Stimulated activated CD4-positive, alpha-beta T cell treated with anti-CD3 and anti-CD28 coated beads, Interleukin-12 subunit alpha, Interleukin-12 subunit beta, amount 100 ng/mL, for 48 hours (primary cell): ENCODE measurements around the gene C12orf60.

Experiments
- DNase-seq, 3 donors: peaks; one replicate each; pipeline ENCODE4 v3.0.0-alpha.2; 2020; ENCODE audit warnings: low read depth in 2 of 3, low spot score in 1 of 3

C12orf60 gene

DNA sequence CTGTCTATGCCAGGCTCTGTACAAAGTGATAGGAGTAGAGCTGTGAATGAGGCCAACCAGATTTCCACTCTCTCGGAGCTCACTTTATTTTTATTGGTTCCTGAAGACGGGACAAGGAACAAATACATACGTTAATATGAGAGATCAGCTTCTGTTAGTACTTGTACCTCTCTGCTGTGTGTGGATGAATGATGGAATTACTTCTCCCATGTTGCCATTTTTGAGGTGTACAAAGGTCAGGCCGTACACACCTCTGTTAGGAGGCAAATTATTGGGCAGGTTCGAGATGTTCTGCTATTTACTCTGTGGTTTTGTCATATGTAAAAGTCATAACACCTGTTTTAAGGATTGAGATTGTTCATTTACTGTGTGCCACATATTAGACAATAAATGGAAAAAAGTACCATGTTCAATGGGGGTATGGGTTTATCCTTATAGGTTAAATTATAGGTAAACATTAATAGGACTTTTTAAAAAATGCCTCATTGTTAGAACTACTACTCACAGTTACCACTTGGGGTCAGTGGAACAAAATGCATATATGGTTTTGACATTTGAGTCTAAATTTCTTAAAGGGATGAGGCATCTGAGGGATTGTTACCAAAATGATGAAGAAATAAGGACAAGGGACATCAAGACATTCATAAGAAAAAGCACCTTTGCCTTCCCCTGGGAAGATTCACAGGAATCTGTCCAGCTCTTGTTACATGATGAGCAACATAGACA is 27.1 kb upstream of the C12orf60 start:
- no peak for DNase-seq

DNA sequence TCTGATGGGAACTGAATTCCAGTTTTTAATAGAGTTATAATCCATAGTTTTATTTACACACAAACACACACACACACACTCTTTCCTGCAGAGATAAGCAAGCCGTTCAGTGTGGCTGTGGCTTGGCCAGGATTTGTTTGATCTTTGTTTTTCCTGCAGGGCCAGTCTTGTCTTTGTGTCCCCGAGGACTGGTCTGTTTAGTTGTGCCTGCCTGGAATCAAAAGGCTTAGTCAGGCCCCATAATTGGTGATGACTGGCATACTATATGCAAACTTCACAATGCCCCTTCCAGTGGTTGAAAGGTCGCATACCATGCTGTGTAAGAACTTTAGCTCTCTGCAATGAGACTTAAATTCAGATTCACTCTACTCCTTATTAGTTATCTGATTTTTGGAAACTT is 26.2 kb upstream of the C12orf60 start:
- DNase-seq = no peak

DNA sequence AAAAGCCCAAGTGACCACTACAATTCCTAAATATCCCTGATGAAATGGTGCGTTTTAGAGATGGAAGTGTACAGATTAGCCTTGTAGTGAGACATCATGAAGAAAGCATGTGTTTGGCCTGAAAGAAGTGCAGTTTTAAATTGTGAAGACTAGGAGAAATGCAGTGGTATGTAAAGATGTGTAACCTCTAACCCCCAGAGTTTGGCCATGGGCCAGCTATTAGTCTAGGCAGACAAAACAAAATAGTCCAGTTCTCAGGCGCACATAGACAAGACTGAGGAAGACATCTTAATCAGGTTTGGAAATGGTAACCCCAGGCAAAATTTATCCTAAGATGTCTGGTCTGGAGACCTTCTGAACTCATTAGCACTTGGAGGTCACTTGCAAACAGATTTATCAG is 23.6 kb upstream of the C12orf60 start:
- no peak for DNase-seq

DNA sequence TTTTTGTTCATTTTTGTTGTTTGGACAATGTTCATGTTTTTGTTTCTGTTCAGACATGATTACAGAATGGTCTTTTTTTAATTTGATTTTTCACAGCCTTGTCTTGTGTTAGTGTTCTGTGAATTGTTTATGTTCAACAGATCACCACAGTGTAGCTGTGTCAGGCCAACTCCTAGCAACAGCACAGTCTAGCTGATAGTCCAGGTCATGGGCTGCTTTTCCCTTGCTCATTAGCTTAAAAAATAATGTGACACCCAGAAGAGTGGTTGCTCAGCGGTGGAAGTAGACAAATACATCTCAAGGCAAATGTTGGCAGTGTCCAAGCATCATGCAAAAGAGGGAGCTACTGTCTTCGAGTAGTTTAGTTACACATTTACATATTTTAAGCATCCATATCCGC is 22.6 kb upstream of the C12orf60 start:
- no peak for DNase-seq

- DNase-seq = no peak
These were observed 21.9 kb upstream of the C12orf60 start for GRCh38 chr12:14781563-14781962.

DNA sequence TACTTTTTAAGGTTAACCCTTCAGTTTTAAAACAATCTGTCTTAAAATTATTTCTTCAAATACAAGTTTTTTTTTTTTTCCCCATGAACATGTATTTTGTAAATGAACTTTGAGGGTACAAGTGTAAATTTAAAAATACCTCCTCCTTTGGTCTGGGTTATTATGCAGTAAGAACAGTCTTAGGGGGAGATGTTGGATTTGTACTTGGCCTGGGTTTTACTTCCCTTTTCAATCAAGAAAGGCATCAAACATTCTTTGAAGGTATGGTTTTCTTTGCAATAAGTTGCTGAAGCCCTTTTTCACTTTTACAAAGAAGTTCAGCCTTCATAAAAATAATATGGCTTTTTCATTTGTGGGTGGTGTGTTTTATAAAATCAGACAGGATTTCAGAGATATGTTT is 20.7 kb upstream of the C12orf60 start:
- no peak for DNase-seq

DNA sequence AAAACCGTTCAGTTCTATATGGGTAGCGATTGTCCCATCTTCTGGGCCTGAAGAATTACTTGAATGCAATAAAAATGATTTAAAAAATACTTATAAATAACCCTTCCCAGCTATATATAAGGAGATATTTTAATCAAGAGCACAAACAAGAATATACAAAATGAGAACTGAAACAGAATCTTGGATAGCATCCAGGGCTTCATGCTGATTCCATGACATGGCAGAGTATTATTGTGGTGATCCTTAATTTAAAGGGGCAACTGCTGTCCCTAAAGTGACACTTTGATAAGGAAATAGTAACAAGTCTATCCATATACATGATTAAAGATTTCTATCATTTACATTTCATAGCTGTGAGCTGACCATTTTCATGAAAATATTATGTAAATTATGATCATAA is 19.0 kb upstream of the C12orf60 start:
- DNase-seq = no peak

DNA sequence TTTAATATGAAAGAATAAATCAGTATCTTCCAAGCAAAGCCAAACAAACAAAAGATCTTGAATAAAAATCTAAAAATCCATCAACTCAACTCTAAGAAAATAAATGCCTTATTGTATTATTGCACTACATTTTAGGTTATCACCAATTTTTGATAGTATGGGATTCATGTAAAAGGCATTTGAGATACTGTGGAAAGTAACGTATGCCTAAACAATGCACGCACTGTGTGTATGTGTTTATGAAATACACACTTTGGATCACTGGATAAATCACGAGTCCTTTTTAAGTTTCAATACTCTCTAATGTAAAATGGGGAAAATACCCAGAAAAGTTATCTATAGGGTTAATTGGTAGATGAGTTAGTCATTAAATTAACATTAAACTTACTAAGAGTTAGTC is 17.9 kb upstream of the C12orf60 start:
- no peak for DNase-seq

GRCh38 chr12:14795028-14795448 is 8.4 kb upstream of the C12orf60 start:
- DNase-seq = no peak

DNA sequence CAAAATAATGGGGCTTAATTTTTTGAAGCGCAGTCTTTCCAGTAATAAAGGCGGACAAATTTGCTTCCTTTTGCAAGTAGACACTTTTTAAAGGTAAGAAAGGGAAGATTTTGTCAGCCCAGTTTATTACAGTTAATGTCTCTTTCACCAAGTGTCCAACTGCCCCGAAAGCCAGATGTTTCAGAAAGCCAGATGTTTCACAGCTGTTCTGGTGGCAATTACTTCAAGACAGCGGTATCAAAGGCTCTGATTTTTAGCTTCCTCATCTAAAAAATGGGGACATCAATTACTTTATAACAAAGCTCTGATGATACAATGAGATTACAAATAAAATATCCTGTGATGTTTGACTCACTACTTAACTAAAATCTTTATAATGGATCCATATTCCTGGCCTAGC is 1.2 kb upstream of the C12orf60 start:
- no peak for DNase-seq

- no peak for DNase-seq
These were observed 804 bp upstream of the C12orf60 start for GRCh38 chr12:14802721-14803010.

DNA sequence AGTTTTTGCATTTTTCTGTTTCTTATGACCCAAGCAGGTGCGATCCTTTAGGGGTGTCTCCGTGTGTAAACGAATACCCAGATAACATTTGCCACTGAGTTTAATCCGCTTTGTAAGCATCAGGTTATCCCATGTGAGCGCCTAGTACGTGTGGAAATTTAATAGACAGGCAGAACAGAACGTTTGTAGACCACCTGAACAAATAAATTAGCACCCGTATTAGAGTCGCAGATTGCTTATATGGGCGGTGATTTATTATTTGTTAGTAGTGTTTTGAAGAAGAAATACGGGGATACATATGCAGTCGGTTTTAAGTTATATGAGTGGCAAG is 325 bp downstream of the C12orf60 start:
- DNase-seq = no peak

- no peak for DNase-seq
These were observed 6.9 kb downstream of the C12orf60 start for GRCh38 chr12:14810167-14810952.

DNA sequence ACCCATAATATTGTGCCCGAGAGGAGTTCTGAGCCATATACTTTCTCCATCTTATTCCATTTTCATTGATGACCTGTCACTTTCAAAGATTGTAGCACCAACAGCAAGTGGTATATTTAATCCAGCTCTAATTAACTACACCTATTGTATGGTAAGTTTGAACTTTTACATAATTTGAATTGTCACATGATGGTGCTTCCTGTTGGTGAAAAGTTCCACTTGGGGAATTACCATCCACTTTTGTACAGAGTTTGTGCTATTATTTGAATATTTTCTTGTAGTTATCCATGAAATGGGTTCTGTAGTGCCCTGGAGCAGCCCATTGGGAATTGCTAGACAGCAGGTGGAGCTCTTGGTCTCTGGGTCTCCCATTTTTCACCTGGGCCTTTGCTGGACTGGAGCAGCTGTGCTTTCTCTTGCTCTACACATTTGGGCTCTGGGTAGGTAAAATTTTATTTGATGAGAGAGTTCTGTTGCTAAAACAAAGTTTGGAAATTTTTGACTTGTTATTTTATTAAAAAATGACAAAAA is 7.5 kb downstream of the C12orf60 start:
- DNase-seq = no peak

- no peak for DNase-seq
These were observed 8.0 kb downstream of the C12orf60 start for GRCh38 chr12:14811486-14811885.

DNA sequence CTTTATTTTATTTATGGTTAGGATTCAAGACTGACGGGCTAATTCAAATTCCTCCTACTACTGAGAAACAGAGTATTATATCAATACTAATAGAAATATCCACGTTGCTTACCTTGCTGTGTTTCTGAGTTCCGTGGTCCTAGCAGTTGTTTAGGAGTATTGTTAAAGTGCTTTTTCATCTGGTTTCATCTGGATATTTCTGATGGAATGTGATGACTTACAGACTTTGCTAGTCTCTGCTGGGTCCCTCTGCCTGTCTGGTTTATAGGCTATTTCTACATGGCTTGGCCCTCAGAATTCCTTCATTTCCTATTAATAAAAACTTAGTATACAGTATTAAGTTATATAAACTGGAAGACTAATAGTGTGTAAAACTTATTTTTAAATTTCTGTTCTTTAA is 10.5 kb downstream of the C12orf60 start, which contains the start of gene SMCO3:
Gene SMCO3 (minus strand): TSS at position 169 of the 400 bp plus-strand sequence. CDS start 7,502 bp downstream, outside the sequence.
- no peak for DNase-seq

GRCh38 chr12:14824012-14824634 is 20.7 kb downstream of the C12orf60 start:
- no peak for DNase-seq

DNA sequence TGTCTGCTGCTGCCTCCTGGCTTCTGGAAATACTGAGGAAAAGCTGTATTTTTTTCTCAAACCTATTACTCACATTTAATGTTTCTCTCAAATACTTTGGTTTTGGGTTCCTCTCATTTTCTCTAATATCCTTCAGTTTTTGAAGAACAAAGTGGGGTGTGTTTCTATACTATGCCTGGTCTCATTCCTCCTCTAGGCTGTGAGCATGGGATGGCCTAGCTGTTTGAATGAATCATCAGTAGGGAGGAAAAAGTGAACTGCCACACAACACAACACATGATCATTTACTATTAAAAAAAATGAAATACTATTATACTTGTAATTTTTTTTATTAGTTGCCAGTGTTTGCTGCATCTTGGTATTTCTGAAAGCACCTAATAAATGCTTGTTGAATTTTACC is 21.8 kb downstream of the C12orf60 start:
- DNase-seq = no peak

- DNase-seq = no peak
These were observed 23.0 kb downstream of the C12orf60 start for GRCh38 chr12:14826491-14826890.

DNA sequence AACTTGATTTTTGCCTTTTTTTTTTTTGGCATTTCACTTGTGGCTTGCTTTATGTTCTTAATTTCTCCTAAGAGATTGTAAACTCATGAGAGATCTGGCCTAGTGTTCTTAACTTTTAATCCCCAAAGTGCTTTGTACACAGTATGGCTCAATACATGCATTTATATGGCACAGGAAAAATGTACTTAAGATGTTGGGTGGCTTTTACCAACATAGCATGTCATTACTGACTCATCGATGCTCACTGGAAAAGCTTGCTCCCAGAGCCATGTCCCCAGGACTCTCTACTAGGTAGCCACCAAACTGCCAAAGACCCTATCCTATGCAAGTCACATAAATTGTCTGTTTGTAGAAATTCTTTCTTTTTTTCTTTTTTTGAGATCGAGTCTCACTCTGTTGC is 23.6 kb downstream of the C12orf60 start:
- no peak for DNase-seq

GRCh38 chr12:14828892-14829291 is 25.4 kb downstream of the C12orf60 start:
- no peak for DNase-seq

- DNase-seq = no peak
These were observed 29.9 kb downstream of the C12orf60 start for GRCh38 chr12:14833336-14833735.
